Upper lobe of left lung (tissue), 6 donors: ENCODE measurements around the gene IGSF8. TPM values are rescaled to one million over a fixed set of nuclear protein-coding genes. Genes with fewer than 3 reads are reported as not detected.

ENCODE experiments used
- ATAC-seq, 2 donors: fragments of 200-7000 bp; cut with Tn5 transposase; one replicate each; pipeline ENCODE4 v1.9.1; 2022; ENCODE audit warnings: mild to moderate bottlenecking in 2 of 2, moderate library complexity in 2 of 2; ENCODE audit not compliant: low FRiP score in 2 of 2
- DNase-seq, 2 donors: peaks; one replicate each; pipeline ENCODE4 v3.0.0-alpha.2; 2019 to 2020
- H3K27ac ChIP-seq, 4 donors: fragments of 200-600 bp; sonication (generic); one replicate each; pipeline ENCODE4 v1.5.1; 2016 to 2019
- H3K27me3 ChIP-seq, 4 donors: fragments of 200-600 bp; sonication (generic); one replicate each; pipeline ENCODE4 v1.5.1; 2017 to 2019
- H3K36me3 ChIP-seq, 4 donors: fragments of 200-600 bp; sonication (generic); one replicate each; pipeline ENCODE4 v1.5.1; 2016 to 2019
- H3K4me1 ChIP-seq, 4 donors: fragments of 200-600 bp; sonication (generic); one replicate each; pipeline ENCODE4 v1.5.1; 2018 to 2019
- H3K4me3 ChIP-seq, 4 donors: fragments of 200-600 bp; sonication (generic); one replicate each; pipeline ENCODE4 v1.5.1; 2017 to 2019; ENCODE audit warnings: mild to moderate bottlenecking in 2 of 4, moderate library complexity in 1 of 4
- H3K9me3 ChIP-seq, 4 donors: fragments of 200-600 bp; sonication (generic); one replicate each; pipeline ENCODE4 v1.5.1; 2018 to 2019
- CTCF ChIP-seq, 6 experiments: fragments of 450-650 bp in 4 of 6; fragments of 200-600 bp in 2 of 6; sonication (generic) in 2 of 6; IDR thresholded peaks; one replicate each; pipeline ENCODE4 v1.5.1; 2016 to 2019; ENCODE audit warnings: antibody characterized with exemption in 6 of 6
- EP300 ChIP-seq, 4 donors: sonication (generic); formaldehyde crosslinking; IDR thresholded peaks; one replicate each; pipeline ENCODE4 v1.5.1; 2017; ENCODE audit warnings: antibody characterized with exemption in 4 of 4, control low read depth in 2 of 4
- POLR2A ChIP-seq, 4 donors: fragments of 450-650 bp; IDR thresholded peaks; one replicate each; pipeline ENCODE4 v1.5.1; 2016 to 2017; ENCODE audit warnings: antibody characterized with exemption in 4 of 4, mild to moderate bottlenecking in 2 of 4
- POLR2AphosphoS5 ChIP-seq, 2 donors: sonication (generic); formaldehyde crosslinking; IDR thresholded peaks; one replicate each; pipeline ENCODE4 v1.5.1; 2017; ENCODE audit warnings: antibody characterized with exemption in 2 of 2
- WGBS, 2 donors: methylation state at CpG; one replicate each; pipeline ENCODE4 v1.1.5; 2017 to 2018; 5-methylcytosine and 5-hydroxymethylcytosine counted together
- total RNA-seq, 6 donors: library from RNA; depleted of rRNA in 4 of 6; stranded (reverse); fragments of >200 nt in 4 of 6; gene quantifications; one replicate each; pipeline versions ENCODE4 v1.1.0 to v1.2.1, GENCODE V29; 2016 to 2021
- donor health status: DM: no; HTN: no; CAD: no; lungs with moderate emphysema.
- donor health status: DM: no; HTN: yes; CAD: no; lungs with severe emphysema.

The IGSF8 gene
- total RNA-seq, 6 donors from 2014 or later: 13.6 to 43.8 (median 36.9) TPM

- WGBS, 2 donors: 43 to 55% methylated on average over 11 to 14 of the region's 15 CpGs
- Histone ChIP-seq H3K27ac (no peak overlapping the region), H3K9me3 (no peaks in the 10 kb centered on the region), H3K4me1 (no peaks in the 10 kb centered on the region), H3K4me3 (no peak overlapping the region), H3K27me3 (peaks cover 0 to 6% (median 0%) of the 10 kb centered on the region in 4 donors), H3K36me3 (no peaks in the 10 kb centered on the region)
- TF ChIP-seq EP300 (IDR thresholded peaks at IDR 0.05): no peak
- no peak for TF ChIP-seq POLR2A (IDR thresholded peaks at IDR 0.05)
- TF ChIP-seq POLR2AphosphoS5 (IDR thresholded peaks at IDR 0.05): no peak
- TF ChIP-seq CTCF (IDR thresholded peaks at IDR 0.05): no peak
- ATAC-seq (no peak), DNase-seq (no peak)
Measured at GRCh38 chr1:160061369-160062229, 36.8 kb downstream of the IGSF8 start.

- Histone ChIP-seq H3K9me3 (no peaks in the 10 kb centered on the region), H3K4me1 (no peaks in the 10 kb centered on the region), H3K4me3 (no peak overlapping the region), H3K27me3 (peaks cover 0 to 6% (median 0%) of the 10 kb centered on the region in 4 donors), H3K36me3 (no peaks in the 10 kb centered on the region), H3K27ac (no peak overlapping the region)
- no peak for TF ChIP-seq EP300 (IDR thresholded peaks at IDR 0.05)
- no peak for TF ChIP-seq CTCF (IDR thresholded peaks at IDR 0.05)
- TF ChIP-seq POLR2AphosphoS5 (IDR thresholded peaks at IDR 0.05): no peak
- no peak for TF ChIP-seq POLR2A (IDR thresholded peaks at IDR 0.05)
- WGBS, 2 donors: 32 to 60% methylated on average over 2 of the region's 2 CpGs
- no peak for DNase-seq
- ATAC-seq: peak in 1 of 2 donors; percentile 18
Measured at GRCh38 chr1:160058087-160058486, 40.3 kb downstream of the IGSF8 start.

- Histone ChIP-seq H3K9me3 (no peaks in the 10 kb centered on the region), H3K27ac (no peak overlapping the region), H3K4me1 (no peaks in the 10 kb centered on the region), H3K4me3 (no peak overlapping the region), H3K27me3 (peaks cover 0 to under 1% (median 0%) of the 10 kb centered on the region in 4 donors), H3K36me3 (no peaks in the 10 kb centered on the region)
- DNase-seq (no peak), ATAC-seq (no peak)
- WGBS, 2 donors: 58 to 70% methylated on average over 1 of the region's 1 CpG
- TF ChIP-seq POLR2AphosphoS5 (IDR thresholded peaks at IDR 0.05): no peak
- no peak for TF ChIP-seq POLR2A (IDR thresholded peaks at IDR 0.05)
Measured at GRCh38 chr1:160056648-160057169, 41.7 kb downstream of the IGSF8 start.

GRCh38 chr1:160053548-160054365, 44.7 kb downstream of the IGSF8 start:
- no peak for TF ChIP-seq CTCF (IDR thresholded peaks at IDR 0.05)
- no peak for TF ChIP-seq EP300 (IDR thresholded peaks at IDR 0.05)
- no peak for TF ChIP-seq POLR2A (IDR thresholded peaks at IDR 0.05)
- TF ChIP-seq POLR2AphosphoS5 (IDR thresholded peaks at IDR 0.05): no peak
- no peak overlapping the region for H3K4me3 ChIP-seq
- ATAC-seq (no peak), DNase-seq (no peak)
- 53 to 58% methylated on average over 7 of the region's 7 CpGs for WGBS, 2 donors
- H3K36me3 ChIP-seq: no peaks in the 10 kb centered on the region
- H3K27ac ChIP-seq: no peak overlapping the region
- no peaks in the 10 kb centered on the region for H3K27me3 ChIP-seq
- H3K4me1 ChIP-seq: no peaks in the 10 kb centered on the region
- no peaks in the 10 kb centered on the region for H3K9me3 ChIP-seq

- H3K36me3 ChIP-seq: no peaks in the 10 kb centered on the region
- no peak overlapping the region for H3K27ac ChIP-seq
- 59 to 62% methylated on average over 6 of the region's 6 CpGs for WGBS, 2 donors
- DNase-seq (no peak), ATAC-seq (no peak)
- no peaks in the 10 kb centered on the region for H3K9me3 ChIP-seq
- H3K4me1 ChIP-seq: no peaks in the 10 kb centered on the region
- no peak overlapping the region for H3K4me3 ChIP-seq
- TF ChIP-seq CTCF (IDR thresholded peaks at IDR 0.05) (no peak), POLR2A (IDR thresholded peaks at IDR 0.05) (no peak), EP300 (IDR thresholded peaks at IDR 0.05) (no peak), POLR2AphosphoS5 (IDR thresholded peaks at IDR 0.05) (no peak)
- no peaks in the 10 kb centered on the region for H3K27me3 ChIP-seq
Measured at GRCh38 chr1:160052936-160053335, 45.5 kb downstream of the IGSF8 start.
